Activated CD4-positive, alpha-beta T cell treated with anti-CD3 and anti-CD28 coated beads, Interleukin-2, Interleukin-4, amounts not matched to agents 100 ng/mL and 50 ng/mL, durations not matched to agents 16 hours and 8 hours (primary cell): Measurements from ENCODE around the gene EVPLL.
"Not testable (repeated sequence)": the region's sequence is repeated elsewhere in the genome, so short reads cannot be mapped to it uniquely, and the experiment has no call there.

Experiments used
- DNase-seq: peaks from one replicate; pipeline ENCODE4 v3.0.0-alpha.2; 2020; ENCODE audit warnings: low spot score

EVPLL gene

DNA sequence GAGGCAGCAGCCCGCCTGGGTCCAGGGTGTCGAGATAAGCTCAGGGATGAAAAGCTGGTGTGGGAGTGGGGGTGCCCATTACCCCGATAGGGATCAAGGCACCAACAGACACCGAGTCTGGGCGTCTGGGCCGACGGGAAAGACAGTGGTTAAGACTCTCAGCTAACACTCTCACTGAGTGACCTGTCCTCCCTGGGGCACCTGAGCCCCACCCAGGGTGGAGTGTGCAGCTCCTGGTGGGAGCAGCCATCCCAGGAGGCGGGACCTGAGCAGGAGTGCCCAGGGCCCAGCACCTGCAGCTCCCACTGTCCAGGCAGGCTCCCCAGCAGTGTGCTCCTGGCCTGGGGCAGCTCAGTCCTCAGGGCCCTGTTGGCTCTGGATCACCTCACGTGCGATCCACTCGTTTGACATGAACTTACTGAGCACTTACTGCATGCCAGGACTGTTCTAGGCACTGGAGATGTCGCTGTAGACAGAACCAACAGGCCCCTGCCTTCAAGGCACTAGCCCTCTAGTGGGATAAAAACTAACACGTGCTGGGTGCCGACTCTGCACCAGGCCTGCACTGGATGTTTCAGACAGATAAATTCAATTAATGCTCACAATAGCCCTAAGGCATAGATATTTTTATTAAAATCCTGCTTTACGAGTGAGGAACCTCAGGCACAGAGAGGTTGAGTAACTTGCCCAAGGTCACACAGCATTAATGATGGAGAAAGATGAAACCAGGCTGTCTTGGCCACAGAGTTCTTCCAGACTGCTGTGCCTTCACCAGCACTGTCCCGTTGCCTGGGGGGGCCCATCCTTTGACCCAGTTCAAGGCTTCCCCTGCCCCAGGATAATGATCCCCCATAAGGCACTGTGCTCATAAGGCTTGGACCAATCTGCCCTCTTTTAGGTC lies 1.9 kb downstream of the EVPLL start:
- DNase-seq, result no peak

DNA sequence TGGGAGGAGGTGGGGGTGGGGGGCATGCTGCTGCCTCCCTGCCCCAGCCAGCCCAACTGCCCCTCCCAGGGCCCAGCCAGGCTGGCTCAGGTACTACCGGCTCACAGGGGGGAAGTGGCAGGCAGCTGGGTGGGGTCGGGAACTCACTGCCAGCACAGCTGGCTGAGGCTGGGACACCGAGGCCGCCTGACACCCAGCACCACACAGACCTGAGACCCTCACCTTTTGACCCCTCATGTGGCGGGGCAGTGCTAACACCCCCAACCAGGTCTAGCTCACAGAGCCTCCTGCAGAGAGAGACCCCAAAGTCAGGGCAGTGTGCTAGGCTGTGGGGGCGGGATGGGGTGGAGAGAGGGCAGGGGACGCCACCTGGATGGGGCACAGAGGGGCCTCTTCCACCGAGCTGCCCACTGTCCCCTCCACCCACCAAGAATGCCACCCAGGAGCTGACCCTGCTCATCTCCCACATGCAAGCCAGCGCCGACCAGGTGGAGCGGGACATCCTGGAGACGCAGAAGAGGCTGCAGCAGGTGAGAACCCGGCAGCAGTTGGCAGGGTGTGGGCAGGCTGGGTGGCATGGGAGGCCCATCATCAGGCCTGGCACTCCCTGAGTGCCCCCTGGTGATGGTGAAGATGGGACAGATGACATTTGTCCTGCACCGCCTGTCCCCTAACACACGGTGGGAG lies 3.0 kb downstream of the EVPLL start:
- DNase-seq, result no peak

DNA sequence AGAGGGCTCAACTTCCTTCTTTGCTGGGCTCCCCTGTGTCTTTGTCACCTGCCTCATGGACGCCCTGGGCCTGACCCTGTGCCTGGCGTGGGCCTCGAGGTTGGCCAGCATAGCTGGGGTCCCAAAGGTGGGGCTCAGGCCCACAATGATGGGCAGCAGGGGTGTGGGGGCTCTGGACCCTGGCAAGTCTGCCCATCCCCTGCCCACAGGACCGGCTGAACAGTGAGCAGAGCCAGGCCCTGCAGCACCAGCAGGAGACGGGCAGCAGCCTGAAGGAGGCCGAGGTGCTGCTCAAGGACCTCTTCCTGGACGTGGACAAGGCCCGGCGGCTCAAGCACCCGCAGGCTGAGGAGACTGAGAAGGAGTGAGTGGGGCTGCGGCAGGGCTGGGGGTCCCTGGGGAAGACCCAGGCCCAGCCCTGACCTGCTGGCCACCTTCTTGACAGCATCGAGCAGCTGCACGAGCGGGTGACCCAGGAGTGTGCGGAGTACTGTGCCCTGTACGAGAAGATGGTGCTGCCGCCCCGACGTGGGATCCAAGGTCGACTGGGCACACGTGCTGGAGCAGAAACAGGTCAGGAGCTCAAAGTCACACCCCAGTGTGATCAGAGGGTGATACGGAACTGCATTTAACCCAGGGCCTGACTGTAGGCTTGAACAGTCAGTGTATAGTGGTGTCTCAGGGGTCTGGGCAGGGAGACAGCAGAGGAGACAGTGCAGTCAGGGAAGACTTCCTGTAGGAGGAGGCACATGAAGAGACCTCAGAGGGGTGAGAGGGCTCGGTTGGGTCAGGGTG lies 3.8 kb downstream of the EVPLL start:
- DNase-seq, result no peak

DNA sequence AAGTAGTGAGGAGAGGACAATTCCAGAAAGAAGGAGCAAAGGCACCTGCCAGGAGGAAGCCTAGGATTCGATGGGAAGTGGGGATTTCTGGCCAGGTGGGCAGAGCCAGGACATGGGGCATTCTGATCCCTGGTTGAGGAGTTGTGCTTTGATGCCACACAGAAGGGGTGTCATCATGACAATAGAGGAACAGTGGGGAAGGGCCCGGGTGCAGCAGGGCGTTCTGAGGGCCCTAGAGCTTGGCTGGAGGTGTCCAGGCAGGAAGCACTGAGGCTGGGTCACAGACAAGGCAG lies 4.3 kb downstream of the EVPLL start:
- no peak for DNase-seq

DNA sequence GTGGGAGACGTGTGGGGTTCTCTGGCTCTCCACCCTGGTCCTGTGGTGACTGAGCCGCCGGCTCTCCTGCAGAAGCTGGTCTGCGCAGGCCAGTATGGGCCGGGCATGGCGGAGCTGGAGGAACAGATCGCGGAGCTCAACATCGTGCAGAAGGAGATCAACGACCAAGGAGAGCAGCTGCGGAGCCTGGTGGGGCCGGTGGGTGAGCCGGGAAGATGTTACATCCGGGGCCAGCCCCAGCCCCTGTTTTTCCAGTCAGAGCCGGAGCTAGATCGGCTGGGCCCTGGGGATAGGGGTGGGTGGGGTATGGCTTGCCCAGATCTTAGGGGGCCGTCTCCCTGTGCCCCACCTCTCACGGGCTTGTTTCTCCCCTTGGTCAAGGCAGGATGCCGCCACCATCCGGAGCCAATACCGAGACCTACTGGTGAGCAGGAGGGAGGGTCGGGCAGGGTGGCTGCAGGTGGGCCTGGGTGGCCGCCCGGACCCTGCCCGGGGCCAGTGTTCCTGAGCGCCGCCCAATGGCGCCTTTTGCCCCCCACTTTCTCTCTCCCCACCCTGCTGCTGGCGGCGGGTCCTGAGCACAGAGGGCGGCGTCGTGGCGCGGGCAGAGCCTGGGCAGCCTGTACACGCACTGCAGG lies 5.0 kb downstream of the EVPLL start:
- DNase-seq, result no peak

DNA sequence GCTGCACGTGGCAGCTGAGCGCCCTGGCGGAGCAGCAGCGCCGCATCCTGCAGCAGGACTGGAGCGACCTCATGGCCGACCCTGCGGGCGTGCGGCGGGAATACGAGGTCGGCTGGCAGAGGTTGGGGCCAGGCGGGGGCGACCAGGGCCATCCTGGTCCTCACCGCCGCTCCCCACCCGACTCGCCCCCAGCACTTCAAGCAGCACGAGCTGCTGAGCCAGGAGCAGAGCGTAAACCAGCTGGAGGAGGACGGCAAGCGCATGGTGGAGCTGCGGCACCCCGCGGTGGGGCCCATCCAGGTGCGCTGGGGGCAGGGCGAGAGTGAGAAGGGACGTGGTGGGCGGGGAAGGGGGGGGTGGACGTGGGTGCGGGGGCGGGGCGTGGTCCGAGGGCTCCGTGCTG lies 5.5 kb downstream of the EVPLL start:
- not testable (repeated sequence) for DNase-seq

DNA sequence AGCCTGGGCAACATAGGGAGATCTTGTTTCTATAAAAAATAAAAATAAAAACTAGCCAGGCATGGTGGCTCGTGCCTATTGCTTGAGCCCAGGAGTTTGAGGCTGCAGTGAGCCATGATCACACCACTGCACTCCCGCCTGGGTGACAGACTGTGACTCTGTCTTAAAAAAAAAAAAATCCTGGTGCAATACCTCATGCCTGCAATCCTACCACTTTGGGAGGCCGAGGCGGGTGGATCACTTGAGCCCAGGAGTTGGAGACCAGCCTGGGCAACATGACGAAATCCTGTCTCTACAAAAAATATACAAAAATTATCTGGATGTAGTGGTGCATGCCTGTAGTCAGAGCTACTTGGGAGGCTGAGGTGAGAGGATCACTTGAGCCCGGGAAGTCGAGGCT lies 6.7 kb downstream of the EVPLL start:
- DNase-seq, result not testable (repeated sequence)

DNA sequence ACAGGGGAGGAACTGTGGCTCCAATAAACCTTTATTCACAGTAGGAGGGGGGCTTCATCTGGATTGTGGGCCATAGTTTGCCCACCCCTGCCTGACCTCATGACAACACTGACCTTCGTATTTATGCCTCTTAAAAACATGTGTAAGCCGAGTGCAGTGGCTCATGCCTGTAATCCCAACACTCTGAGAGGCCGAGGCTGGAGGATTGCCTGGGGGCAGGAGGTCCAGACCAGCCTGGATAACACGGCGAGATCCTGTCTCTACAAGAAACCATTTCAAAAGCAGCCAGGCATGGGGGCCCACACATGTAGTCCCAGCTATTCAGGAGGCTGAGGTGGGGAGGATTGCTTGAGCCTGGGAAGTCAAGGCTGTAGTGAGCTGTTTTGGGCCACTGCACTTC lies 10.0 kb downstream of the EVPLL start:
- not testable (repeated sequence) for DNase-seq

DNA sequence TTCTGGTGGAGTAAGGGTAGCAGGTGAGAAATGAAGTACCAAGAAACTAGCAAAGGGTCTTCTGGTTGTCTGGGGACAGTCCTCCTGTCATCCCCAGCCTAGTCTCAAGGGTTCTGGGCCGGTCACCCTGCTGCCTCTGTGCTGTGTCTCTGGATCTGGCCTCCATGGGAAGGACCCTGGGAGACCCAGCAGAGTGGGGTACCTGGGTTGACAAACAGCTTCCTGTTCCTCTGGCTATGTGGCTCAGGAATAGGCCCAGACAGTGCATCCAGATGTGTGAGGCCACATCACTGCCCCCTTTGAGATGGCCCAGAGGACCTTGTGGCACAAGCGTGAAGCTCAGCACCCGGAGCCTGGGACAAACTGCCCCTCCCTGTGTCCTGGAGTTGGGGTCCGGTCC lies 10.7 kb downstream of the EVPLL start:
- not testable (repeated sequence) for DNase-seq

DNA sequence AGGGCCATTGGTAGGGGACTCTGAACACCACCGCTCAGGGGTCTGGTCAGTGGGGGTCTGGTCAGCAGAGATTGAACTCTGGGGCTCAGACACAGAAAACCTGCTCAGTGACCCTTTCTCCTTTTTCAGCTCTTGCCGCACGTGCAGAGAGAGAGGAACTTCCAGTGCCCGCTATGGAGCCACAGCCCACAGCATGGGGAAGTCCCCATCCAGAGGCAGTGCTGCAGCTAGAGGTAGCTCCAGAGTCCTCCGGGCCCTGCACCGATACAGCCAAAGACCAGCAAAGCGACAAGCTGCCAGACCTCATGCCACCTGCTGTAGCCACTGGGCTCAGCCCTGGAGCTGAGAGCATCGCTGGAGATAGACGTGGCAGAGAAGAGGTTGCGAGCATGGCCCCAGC lies 11.2 kb downstream of the EVPLL start:
- DNase-seq, result not testable (repeated sequence)

DNA sequence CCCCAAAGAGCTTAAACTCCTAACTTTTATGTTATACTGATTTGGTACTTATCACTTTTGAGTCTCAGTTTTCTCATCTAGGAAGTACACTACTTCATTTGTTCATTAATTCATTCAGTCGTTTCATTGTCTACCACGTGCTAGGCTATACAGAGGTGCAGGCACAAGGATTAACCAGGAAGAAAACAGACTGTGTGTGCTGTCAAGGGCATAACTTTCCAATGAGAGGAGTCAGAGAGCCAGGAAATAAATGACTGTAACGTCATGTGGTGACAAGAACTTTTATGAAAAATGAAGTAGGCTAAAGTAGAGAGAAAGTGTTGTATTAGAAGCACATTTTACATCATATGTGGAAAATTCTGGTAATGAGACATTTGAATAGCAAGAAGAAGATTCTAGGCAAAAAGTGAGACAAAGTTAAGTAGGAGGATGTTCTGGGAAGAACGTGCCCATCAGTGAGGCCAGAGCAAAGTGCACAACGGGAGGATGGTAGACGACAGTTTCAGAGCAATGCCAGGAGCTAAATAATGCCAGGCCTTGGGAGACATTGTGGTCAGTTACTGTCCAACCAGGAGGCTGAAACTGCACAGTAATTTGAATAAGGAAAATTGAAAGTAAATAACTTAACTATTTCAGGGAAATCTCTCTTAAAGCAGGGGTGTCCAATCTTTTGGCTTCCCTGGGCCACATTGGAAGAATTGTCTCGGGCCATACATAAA lies 24.5 kb downstream of the EVPLL start:
- not testable (repeated sequence) for DNase-seq

DNA sequence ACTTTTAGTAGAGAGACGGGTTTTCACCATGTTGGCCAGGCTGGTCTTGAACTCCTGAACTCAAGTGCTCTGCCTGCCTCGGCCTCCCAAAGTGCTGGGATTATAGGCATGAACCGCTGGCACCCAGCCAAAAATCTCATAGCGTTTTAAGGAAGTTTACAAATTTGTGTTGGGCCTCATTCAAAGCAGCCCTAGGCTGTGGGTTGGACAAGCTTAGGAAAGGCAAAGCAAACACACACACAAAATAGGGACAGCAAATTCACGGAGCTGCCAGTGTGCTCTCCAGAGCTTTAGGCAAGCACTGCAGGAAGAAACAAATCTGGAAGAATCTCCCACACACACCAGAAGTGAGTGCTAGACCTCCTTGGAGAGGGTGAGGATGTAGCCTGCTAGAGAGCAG lies 25.6 kb downstream of the EVPLL start:
- not testable (repeated sequence) for DNase-seq

DNA sequence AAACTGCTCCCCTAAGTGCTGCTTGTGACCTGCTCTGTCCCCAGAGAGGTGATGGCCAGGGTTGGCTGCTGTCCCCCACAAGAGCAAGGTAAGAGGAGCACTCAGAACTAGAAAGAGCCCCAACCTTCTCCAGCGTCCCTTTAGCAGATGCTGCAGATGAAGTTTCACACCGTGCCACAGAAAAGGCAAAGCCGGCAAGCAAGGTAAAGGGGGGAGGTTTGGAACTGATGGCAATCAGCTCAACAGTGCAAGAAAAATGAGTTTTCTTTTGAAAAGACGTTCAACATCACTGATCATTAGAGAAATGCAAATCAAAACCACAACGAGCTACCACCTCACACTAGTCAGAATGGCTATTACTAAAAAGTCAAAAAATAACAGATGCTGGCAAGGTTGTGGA lies 26.0 kb downstream of the EVPLL start:
- DNase-seq, result not testable (repeated sequence)

DNA sequence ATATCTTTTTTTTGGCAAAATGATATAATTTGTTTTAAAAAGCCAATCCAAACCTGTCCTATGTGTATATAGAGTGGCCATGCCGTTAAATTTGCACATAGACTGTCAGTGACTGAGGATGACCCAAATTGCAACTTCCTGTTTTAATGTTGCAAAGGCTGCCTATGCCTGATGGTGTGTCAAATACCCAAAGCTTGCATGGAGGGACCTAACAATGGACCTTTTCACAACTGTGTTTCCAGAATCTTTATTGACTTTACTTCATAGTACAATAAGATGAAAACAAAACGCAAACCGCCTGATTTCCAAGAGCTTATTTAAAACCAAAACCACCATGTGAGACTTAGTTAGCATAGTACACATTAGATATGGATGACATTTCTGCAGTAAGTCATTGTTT lies 31.3 kb downstream of the EVPLL start:
- peak; percentile 15 for DNase-seq

DNA sequence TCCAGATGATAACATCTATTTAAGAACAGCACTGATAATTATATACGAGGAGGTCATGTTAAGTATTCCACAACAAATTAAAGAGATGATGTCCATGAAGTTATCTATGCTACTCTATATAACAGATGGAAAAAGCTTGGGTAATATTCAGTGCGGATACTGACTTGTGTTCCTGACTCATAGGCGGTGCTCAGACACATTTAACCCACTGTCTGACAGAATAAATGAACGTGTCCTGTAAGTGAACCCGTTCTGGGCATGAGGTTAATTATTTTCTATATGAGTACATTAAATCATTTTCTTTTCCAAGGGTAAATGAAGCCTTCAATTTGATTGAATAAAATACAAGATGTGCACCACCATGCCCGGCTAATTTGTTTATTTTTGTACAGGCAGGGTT lies 31.7 kb downstream of the EVPLL start:
- not testable (repeated sequence) for DNase-seq

DNA sequence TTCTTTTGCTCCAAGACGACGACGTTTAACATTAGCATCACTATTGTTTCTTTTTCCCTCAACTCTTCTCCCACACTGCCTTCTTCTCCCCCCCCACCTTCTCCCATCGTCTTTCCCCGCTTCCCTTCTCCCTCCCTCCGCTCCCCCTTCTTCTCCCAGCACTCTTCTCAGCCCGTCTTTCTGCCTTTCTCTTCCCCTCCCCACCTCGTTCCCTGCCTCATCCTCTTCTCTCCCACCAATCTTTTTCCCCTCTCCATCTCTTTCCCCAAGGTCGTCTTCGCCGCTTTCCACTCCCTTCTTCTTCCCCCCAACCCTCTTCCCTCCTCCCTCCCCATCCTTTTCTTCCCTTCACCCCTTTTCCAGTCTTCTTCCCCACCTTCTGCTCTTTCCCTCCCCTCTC lies 33.2 kb downstream of the EVPLL start:
- not testable (repeated sequence) for DNase-seq

DNA sequence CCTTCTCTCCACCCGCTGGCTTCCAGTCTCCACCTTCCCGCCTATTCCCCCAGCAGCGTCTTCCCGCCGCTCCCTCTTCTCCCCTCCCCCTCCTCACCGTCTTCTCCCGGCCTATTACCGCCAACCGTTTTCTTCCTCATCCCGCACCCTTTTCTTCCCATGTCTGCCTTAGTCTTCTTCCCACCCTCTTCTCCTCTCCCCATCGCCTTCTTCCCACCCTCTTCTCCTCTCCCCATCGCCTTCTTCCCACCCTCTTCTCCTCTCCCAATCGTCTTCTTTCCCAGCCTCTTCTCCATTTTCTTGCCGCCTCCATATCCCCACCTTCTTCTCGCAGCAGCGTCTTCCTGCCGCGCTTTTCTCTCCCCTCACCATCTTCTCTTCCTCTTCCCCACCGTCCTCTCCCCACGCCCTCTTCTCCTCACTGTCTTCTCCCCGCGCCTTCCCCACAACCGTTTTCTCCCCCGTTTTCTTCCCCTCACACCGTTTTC lies 33.8 kb downstream of the EVPLL start:
- not testable (repeated sequence) for DNase-seq

DNA sequence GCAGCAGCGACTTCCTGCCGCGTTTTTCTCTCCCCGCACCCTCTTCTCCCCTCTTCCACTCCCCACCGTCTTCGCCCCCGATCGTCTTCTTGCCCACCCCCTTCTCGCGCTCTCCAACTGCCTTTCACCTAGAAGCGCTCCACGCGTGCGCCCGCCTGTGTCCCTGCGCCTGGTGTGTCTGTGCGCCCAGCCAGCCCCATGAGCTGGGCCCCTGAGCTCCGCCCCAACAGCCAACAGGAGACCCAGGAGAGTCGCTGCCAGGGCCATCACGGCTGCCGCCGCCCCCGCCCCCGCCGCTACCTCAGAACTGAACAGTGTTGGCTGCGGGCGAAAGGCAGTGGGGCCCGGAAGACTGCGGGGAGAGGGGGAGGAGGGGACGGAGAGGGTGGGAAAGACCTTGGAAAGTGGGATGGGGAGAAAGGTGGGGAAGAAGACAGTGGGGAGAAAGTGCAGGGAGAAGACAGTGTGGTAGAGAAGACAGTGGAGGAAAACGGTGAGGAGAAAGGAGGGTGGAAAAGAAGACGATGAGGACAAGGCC lies 34.5 kb downstream of the EVPLL start:
- not testable (repeated sequence) for DNase-seq

DNA sequence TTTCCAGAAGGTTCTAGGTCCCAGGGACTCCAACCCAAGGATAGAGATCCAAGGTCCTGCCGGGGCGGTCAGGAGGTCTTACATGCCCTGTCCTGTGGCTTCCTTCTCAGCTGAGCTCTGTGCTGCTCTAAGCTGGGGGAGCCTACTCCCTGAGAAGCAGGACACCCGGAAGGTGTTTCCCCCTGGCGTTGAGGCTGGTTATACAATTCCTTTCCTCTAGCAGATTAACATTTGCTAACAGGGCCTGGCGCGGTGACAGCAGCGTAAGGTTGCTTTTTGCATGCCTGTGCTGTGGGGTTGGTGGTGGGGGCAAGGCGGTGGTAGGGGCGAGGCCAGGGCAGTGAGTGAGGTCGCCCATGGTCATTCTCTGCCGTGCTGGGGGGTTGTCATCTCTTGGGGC lies 43.9 kb downstream of the EVPLL start:
- not testable (repeated sequence) for DNase-seq

DNA sequence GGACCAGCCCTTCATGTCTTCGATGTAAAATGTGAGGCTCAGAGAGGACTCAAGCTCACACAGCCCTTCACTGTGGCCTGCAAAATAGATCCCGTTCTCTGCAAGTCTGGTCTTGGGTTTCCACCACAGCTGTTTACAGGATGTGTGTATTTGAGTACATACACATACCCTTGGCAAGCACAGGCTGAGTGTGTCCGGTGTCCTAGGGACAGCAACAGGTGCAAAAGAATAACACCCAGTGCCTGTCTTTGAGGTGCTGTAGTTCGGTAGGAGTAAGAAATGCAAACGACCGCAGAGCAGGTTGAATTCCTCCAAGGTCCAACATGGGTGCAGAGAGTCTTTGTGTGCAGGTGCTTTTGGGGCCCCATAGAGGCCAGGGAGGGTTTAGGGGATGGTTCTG lies 44.9 kb downstream of the EVPLL start:
- not testable (repeated sequence) for DNase-seq

DNA sequence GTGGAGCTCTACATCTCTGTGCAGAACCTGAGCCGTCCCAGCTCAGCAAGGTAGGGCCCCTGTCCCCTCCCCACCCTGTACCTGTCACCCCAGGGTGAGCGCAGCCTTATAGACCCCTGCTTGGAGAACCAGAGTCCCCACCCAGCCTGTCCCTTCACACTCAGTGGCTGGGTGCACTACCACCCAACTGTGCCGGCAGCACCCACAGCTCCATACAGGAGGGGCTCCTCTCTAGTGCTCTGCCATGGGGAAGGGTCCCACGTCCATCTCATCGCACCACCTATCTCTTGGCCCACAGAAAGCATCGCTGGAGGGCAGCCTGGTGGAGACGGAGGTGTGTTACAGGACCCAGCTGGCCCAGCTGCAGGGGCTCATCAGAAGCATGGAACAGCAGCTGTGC lies 45.4 kb downstream of the EVPLL start:
- DNase-seq, result not testable (repeated sequence)
